Mammary epithelial cell (primary cell): Measurements from ENCODE around the gene HIVEP2.

Experiments used
- CTCF ChIP-seq, 2 donors: IDR thresholded peaks in 1 of 2; conservative IDR thresholded peaks in 1 of 2; 2 replicates each; pipeline ENCODE4 v1.5.1; 2011 to 2012; ENCODE audit warnings: inconsistent platforms in 2 of 2, low read length in 2 of 2, mild to moderate bottlenecking in 2 of 2, control low read depth in 1 of 2, low read depth in 1 of 2; ENCODE audit not compliant: insufficient read depth in 1 of 2; ENCODE audit errors: extremely low read depth in 1 of 2
- EZH2 ChIP-seq: IDR thresholded peaks from 2 replicates; pipeline ENCODE4 v1.6.1; 2012; ENCODE audit warnings: low read length, inconsistent platforms, borderline replicate concordance

GRCh38 chr6:142913511-142914047, 31.4 kb downstream of the HIVEP2 start:
- TF ChIP-seq CTCF (conservative IDR thresholded peaks at IDR 0.05 in 1 of 2, IDR thresholded peaks at IDR 0.05 in 1 of 2; ENCODE audit: extremely low read depth in 1 of 2, insufficient read depth in 1 of 2, low read depth in 1 of 2, low read length in 2 of 2) (no peak), EZH2 (no peak)
